T-helper 9 cell (primary cell): Measurements from ENCODE around the gene SDK1.

Experiments used
- DNase-seq: peaks from one replicate; pipeline ENCODE4 v3.0.0-alpha.2; 2020

Gene SDK1

DNA sequence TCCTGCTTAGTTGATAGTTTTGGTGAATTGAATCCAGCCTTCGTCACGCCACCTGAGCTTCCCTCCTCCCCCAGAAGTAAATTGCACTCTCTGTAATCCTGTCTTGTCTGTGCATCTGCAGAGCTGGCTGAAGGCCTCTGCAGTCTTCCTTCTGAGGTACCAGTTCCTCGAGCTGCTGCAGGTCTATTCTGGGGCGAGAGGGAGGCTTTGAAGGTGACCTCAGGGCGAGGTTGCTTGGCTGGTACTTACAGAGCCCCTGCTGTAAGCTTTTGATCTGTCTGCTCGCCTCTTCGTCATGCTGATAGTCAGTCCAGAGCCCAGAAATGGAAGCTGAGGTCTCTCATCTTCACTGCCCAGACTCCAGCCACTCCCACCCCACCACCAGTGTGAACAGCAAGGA lies 867.5 kb downstream of the SDK1 start:
- no peak for DNase-seq

DNA sequence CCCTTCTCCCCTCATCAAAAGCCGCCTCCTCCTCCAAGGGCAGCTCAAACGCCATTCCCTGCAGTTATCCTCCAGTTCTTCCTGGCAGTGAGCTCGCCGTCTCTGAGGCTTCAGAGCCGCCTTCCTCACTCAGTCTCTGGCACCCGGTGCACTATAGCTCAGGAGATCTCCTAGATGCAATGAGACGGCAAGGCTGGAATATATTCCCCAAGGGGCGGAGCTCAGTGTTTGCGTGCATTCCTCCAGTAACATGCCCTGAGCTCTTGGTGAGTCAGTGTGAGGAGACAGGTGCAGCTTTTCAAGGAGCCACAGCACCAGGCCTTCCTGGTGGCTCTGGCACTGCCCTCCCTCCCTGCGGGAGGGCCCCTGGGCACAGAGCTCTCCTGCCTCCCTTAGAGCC lies 868.4 kb downstream of the SDK1 start:
- no peak for DNase-seq

DNA sequence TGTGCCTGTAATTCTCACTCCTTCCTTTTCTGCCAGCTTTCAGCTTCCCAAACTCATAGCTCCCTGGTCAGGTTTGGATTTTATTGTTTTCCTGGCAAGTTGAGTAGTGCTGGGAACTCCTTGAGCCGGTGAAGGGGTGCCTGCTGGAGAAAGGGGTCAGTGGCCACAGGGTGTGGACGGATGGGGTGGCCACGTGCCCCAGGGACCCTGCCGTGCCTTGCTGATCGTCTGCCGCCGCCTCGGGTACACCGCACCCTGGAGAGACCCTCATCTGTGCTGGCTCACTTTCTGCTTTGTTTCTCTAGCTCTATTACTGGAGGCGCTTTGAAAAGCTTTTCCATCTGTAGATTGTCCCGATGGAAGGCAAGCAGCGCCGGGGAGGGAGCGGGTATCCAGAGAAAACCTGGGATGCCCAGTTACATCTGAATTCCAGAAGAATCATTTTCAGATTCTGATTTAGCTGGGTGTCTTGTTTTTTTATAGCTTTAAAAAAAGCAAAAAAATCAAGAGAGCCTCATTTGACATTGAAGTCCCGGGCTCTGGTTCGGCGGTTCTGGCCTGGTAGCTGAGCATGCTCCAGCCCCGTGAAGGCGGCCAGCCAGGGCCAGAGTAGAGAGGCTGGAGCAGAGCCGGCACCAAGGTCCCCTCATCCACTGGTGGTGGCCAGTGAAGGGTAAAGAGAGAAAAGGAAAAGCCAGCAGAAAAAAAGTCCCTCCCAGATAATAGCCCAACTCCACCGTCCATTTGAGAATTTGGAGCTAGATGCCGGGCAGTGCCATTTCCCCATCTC lies 870.1 kb downstream of the SDK1 start:
- no peak for DNase-seq

- no peak for DNase-seq
Measured at GRCh38 chr7:4172883-4173282, 871.8 kb downstream of the SDK1 start.

DNA sequence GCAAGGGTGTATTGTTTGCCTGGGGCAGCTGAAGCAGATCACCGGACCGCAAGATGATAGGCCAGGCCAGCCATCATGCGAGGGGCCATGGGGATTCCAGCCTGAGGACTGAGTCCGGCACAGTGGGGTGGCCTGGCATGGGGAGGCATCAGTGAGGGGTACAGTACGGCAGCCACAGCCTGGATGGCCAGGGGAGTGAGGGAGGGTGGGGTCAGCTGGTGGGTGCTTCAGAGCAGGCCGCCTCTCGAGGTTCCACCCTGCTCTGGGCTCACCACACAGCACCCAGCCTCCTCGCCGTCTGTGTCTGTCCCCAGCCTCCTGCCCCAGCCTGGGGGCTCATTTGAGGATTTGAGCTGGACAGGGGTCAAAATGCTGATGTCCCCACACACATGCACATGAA lies 872.6 kb downstream of the SDK1 start:
- DNase-seq, result no peak

- DNase-seq, result no peak
Measured at GRCh38 chr7:4174016-4174415, 873.0 kb downstream of the SDK1 start.

- DNase-seq, result no peak
Measured at GRCh38 chr7:4174451-4174850, 873.4 kb downstream of the SDK1 start.

- no peak for DNase-seq
Measured at GRCh38 chr7:4174884-4175283, 873.8 kb downstream of the SDK1 start.

GRCh38 chr7:4175346-4175973 lies 874.4 kb downstream of the SDK1 start:
- no peak for DNase-seq

DNA sequence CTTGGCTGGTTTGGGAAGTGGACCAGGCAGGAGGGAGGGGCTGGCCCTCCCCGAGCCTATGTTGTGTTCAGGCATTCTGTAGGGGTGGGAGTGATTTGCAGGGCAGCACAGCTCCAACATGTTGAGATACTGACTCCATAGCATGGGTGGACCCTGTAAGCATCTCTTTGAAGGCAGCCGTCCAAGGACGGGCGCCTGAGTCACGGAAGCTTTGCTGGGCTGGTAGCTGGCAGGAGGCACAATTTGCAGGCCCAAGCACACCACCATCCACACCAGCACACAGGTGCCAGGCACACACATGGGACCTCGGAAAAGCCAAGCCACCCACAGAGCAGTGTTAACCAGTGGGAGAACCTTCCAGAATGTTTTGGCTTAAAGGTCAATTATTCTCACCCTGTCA lies 875.9 kb downstream of the SDK1 start:
- no peak for DNase-seq

DNA sequence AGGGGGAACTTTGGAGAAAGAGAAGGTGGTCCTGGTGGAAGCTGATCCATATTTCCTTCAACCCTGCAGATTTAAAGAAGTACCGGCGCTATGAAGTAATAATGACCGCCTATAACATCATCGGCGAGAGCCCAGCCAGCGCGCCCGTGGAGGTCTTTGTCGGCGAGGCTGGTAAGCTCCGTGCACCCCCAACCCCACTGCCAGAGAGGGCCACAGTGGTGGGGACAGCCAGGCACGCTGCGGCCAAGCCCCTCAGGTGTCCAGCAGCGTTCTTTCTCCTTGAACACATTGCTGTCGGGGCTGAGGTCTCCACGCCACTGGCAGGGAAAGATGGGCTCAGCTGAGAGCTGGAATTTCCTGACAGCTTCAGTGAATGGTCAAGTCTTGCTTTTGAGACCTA lies 877.4 kb downstream of the SDK1 start:
- DNase-seq, result no peak

GRCh38 chr7:4178916-4179687 lies 878.0 kb downstream of the SDK1 start:
- no peak for DNase-seq

DNA sequence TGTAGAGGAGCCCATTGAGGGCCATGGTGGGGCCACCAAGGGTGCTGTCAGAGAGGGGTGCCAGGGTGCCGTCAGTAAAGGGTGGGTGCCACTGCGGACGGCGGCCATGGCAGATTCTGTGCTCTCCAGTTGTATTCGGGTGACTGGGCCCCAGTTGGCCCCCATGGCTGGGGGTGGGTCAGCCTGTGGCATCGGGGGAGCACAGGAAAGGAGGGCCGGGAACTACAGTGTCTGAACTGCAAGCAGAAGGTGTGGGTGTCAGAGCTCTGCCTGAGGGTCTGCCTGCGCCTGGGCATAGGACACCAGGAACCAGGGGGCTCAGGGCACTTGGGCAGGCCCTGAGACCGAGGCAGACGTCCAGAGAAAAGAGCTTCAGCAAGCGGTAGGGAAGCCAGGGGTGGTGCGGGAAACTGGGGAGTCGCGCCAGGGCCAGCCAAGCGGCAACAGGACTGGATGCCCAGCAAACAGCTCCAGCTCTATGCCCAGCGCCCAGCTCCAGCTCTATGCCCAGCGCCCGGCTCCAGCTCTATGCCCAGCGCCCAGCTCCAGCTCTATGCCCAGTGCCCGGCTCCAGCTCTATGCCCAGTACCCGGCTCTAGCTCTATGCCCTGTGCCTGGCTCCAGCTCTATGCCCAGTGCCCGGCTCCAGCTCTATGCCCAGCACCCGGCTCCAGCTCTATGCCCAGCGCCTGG lies 878.8 kb downstream of the SDK1 start:
- no peak for DNase-seq

- DNase-seq, result no peak
Measured at GRCh38 chr7:4181446-4181845, 880.4 kb downstream of the SDK1 start.

- DNase-seq, result no peak
Measured at GRCh38 chr7:4182605-4183300, 881.7 kb downstream of the SDK1 start.

DNA sequence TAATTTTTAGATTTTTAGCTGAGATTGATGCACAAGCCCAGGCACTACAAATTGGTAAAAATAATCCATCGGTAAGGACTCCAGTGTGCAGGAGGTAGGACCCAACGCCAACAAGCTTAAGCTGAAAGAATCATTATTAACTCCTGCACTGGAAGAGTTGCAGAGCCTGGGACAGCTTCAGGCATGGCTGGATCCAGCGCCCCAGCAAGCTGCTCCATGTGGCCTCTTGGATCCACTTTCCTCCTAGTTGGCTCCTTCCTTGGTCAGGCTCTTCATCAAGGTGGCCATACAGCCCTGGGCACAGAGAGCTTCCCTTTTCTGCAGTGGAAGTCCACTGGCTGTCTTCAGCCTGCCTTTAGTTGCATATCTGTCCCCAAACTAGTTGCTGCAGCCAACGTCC lies 883.6 kb downstream of the SDK1 start:
- DNase-seq, result no peak

GRCh38 chr7:4185136-4185535 lies 884.1 kb downstream of the SDK1 start:
- no peak for DNase-seq

DNA sequence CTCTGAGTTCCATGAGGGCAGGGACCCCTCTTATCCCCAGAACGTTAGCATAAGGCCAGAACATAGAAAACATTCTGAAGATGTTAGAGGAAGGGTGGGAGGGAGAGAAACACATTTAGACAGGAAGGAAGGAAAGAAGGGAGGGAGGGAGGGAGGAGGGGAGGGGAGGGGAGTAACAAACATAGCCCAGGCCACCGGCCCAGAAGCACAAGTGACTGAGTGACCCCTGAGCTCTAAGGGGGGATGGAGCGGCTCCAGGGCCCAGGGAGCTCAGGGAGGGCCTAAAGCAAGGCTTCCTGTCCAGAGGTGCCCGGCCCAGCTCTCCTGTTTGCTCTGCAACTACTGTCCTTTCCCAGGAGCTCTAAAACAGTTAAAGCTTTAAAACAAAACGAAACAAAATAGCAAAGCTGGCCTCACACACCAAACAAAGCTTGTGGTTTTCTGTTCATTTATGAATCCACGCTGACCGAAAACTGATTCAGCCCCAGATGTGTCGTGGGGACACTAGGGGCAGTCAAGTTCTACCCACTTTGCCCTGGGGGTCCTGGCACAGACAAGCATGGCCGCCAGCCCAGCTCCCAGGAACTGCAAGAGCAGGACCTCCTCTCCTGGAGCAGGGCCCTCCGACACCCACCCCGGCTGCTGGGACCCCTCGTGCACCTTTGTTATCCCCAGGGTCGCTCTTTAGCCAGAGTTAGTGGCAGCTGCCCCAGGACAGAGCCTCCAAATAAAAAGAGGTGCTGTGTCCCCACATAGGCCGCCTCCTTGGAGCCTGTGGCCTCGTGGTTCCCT lies 884.9 kb downstream of the SDK1 start:
- DNase-seq, result no peak

DNA sequence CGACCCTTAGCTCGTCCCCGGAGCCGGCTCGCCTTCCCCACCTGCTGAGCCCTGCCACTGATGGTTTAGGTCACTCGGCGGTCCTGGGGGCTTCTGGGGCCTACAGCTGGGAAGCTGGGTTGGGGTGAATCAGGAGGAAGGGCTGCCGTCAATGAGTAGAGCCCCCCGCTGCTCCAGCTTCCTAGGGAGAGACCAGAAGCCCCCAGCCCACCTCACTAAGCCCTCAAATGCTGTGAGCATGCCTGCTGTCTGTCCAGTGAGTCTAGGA lies 885.4 kb downstream of the SDK1 start:
- DNase-seq, result no peak

GRCh38 chr7:4188651-4189050 lies 887.6 kb downstream of the SDK1 start:
- DNase-seq, result no peak

GRCh38 chr7:4189131-4189570 lies 888.1 kb downstream of the SDK1 start:
- DNase-seq, result no peak
